GM12878 (cell line): Measurements from ENCODE around the gene EPGN. TPM values are rescaled to one million over a fixed set of nuclear protein-coding genes. Genes with fewer than 3 reads are reported as not detected.

Source experiments
- ATAC-seq: fragments of 200-7000 bp; cut with Tn5 transposase; 3 replicates; pipeline ENCODE4 v1.9.1; 2020; ENCODE audit warnings: mild to moderate bottlenecking, moderate library complexity
- BruUV-seq: library from RNA; stranded (reverse); fragments of 400-500 nt; replicated peaks from 2 replicates; lab custom pipeline; 2021; lab: Mats Ljungman, UMichigan
- CTCF ChIA-PET: fragments of 300-600 bp; sonication (Branson Sonifier 250); formaldehyde crosslinking; extraction: SDS; loops from one replicate; lab custom pipeline; 2021; ENCODE audit warnings: inconsistent platforms; lab: Yijun Ruan, JAX
- POLR2A ChIA-PET: fragments of 350-600 bp; formaldehyde crosslinking; extraction: SDS; loops from one replicate; lab custom pipeline; 2021; ENCODE audit warnings: inconsistent platforms; lab: Charles Lee
- RAD21 ChIA-PET: fragments of 300-600 bp; sonication (Branson Sonifier 250); formaldehyde crosslinking; loops from one replicate; lab custom pipeline; 2023; ENCODE audit warnings: antibody characterized with exemption; ENCODE audit not compliant: unreplicated experiment; lab: Charles Lee
- SMC1A ChIA-PET: fragments of 300-600 bp; sonication (Branson Sonifier 250); formaldehyde crosslinking; loops from one replicate; lab custom pipeline; 2023; ENCODE audit not compliant: unreplicated experiment, uncharacterized antibody; lab: Charles Lee
- DNase-seq: peaks from one replicate; pipeline ENCODE4 v3.0.0-alpha.2; 2011; ENCODE audit warnings: low read depth, low spot score
- FAIRE-seq: peaks from 3 replicates; lab custom pipeline; 2011; peaks lifted over from hg19 to GRCh38; lab: Jason Lieb, UNC
- H2AFZ ChIP-seq: 2 replicates; pipeline ENCODE4 v1.6.0; 2011; ENCODE audit warnings: low read depth, low read length, control low read depth; ENCODE audit not compliant: control insufficient read depth
- H3K27ac ChIP-seq: 2 replicates; pipeline ENCODE4 v1.5.1; 2011; ENCODE audit warnings: control low read depth; ENCODE audit not compliant: control insufficient read depth, insufficient read depth
- H3K27me3 ChIP-seq, 2 experiments: replicated peaks in 1 of 2; 2 replicates each; pipeline versions ENCODE4 v1.6.0 to v1.6.1; 2011; ENCODE audit warnings: low read length in 1 of 2; ENCODE audit not compliant: control insufficient read depth in 2 of 2, insufficient read depth in 2 of 2
- H3K36me3 ChIP-seq, 2 experiments: 2 replicates each; pipeline ENCODE4 v1.5.1; 2011; ENCODE audit warnings: low read length in 1 of 2; ENCODE audit not compliant: control insufficient read depth in 2 of 2, insufficient read depth in 2 of 2
- H3K4me1 ChIP-seq: 2 replicates; pipeline ENCODE4 v1.6.1; 2011; ENCODE audit warnings: mild to moderate bottlenecking, low read length, moderate library complexity, mixed read lengths; ENCODE audit not compliant: control insufficient read depth, insufficient read depth
- H3K4me2 ChIP-seq: 2 replicates; pipeline ENCODE4 v1.6.0; 2011; ENCODE audit warnings: control low read depth; ENCODE audit not compliant: control insufficient read depth, insufficient read depth
- H3K4me3 ChIP-seq: fragments of 200-600 bp; sonication (generic); 2 replicates; pipeline ENCODE4 v1.5.1; 2016
- H3K79me2 ChIP-seq: 2 replicates; pipeline ENCODE4 v1.6.0; 2011; ENCODE audit warnings: low read length; ENCODE audit not compliant: control insufficient read depth, insufficient read depth
- H3K9ac ChIP-seq: 2 replicates; pipeline ENCODE4 v1.8.0; 2011; ENCODE audit warnings: low read length, control low read depth, mixed read lengths; ENCODE audit not compliant: control insufficient read depth, insufficient read depth
- H3K9me3 ChIP-seq: replicated peaks from 3 replicates; pipeline ENCODE4 v1.5.1; 2011; ENCODE audit warnings: mild to moderate bottlenecking, low read length; ENCODE audit not compliant: control insufficient read depth, insufficient read depth
- H4K20me1 ChIP-seq: 2 replicates; pipeline ENCODE4 v1.6.0; 2011; ENCODE audit not compliant: control insufficient read depth, insufficient read depth
- BRCA1 ChIP-seq: IDR thresholded peaks from 2 replicates; pipeline ENCODE4 v1.6.1; 2011; ENCODE audit warnings: low read depth, low read length, improper control_type of control experiment
- CREM ChIP-seq: IDR thresholded peaks from 2 replicates; pipeline ENCODE4 v1.6.1; 2014; ENCODE audit warnings: antibody characterized with exemption, low read depth
- DPF2 ChIP-seq: fragments of 450-650 bp; IDR thresholded peaks from 2 replicates; pipeline ENCODE4 v1.6.1; 2017; ENCODE audit warnings: mild to moderate bottlenecking
- GABPA ChIP-seq: IDR thresholded peaks from 2 replicates; pipeline ENCODE4 v1.6.1; 2014; ENCODE audit warnings: antibody characterized with exemption, low read depth, mild to moderate bottlenecking, inconsistent platforms
- HDGF ChIP-seq: fragments of 450-650 bp; IDR thresholded peaks from 2 replicates; pipeline ENCODE4 v1.6.1; 2016; ENCODE audit warnings: antibody characterized with exemption
- TBL1XR1 ChIP-seq: IDR thresholded peaks from 2 replicates; pipeline ENCODE4 v1.6.1; 2012; ENCODE audit warnings: low read depth, low read length, improper control_type of control experiment
- ZNF207 ChIP-seq: fragments of 450-650 bp; IDR thresholded peaks from 2 replicates; pipeline ENCODE4 v1.6.1; 2014; ENCODE audit warnings: antibody characterized with exemption, mild to moderate bottlenecking, borderline replicate concordance
- ZZZ3 ChIP-seq: IDR thresholded peaks from 2 replicates; pipeline ENCODE4 v1.6.1; 2011; ENCODE audit warnings: low read depth; ENCODE audit not compliant: control insufficient read depth, insufficient read length
- WGBS: methylation state at CpG from one replicate; pipeline ENCODE4 v1.1.6; 2016; ENCODE audit warnings: low lambda C conversion rate; ENCODE audit not compliant: insufficient replicate concordance, insufficient coverage; ENCODE audit errors: missing lambda C conversion rate; 5-methylcytosine and 5-hydroxymethylcytosine counted together
- in situ Hi-C: fragments of 300-500 bp; cut with MboI; formaldehyde crosslinking; loops from 9 replicates; pipeline ENCODE4 v1.14.3; 2018; ENCODE audit warnings: mixed read lengths
- intact Hi-C: fragments of 100-400 bp; cut with micrococcal nuclease; formaldehyde crosslinking; loops from one replicate; pipeline ENCODE4 v1.14.2; 2022; ENCODE audit not compliant: unreplicated experiment
- polyA plus RNA-seq, 11 experiments: library from polyadenylated mRNA; depleted of rRNA in 4 of 11; unstranded in 6 of 11; stranded (reverse) in 5 of 11; fragments of >200 nt; fragmentation: Nextera tagmentation in 4 of 11; fragmentation: Illumina TruSeq in 1 of 11; extraction: Ambion mirVana in 4 of 11; extraction: Trizol in 1 of 11; gene quantifications; 1 replicate in 1 of 11; 2 replicates in 10 of 11; pipeline versions ENCODE4 v1.2.1 to v1.2.3, GENCODE V29; 2011 to 2016; ENCODE audit warnings: inconsistent platforms in 2 of 11, missing spikeins in 2 of 11, low read depth in 1 of 11
- total RNA-seq, 4 experiments: library from RNA; depleted of rRNA in 3 of 4; stranded (reverse); fragments of >200 nt in 3 of 4; fragmentation: Illumina TruSeq in 1 of 4; extraction: Trizol in 1 of 4; gene quantifications; 2 replicates each; pipeline versions ENCODE4 v1.2.1 to v1.2.3, GENCODE V29; 2013 to 2021
- TF ChIP-seq, protein P1 (sequence below): fragments of 450-650 bp; IDR thresholded peaks from 2 replicates; pipeline ENCODE4 v1.6.1; 2017; ENCODE audit warnings: antibody characterized with exemption, mild to moderate bottlenecking, moderate library complexity
- TF ChIP-seq, protein P2 (sequence below): IDR thresholded peaks from 2 replicates; pipeline ENCODE4 v1.6.1; 2012; ENCODE audit warnings: low read depth, low read length, improper control_type of control experiment
- TF ChIP-seq, protein P3 (sequence below): fragments of 450-650 bp; IDR thresholded peaks from 2 replicates; pipeline ENCODE4 v1.6.1; 2018; ENCODE audit warnings: mild to moderate bottlenecking, low read depth, moderate library complexity; ENCODE audit not compliant: partially characterized antibody
- TF ChIP-seq, protein P4 (sequence below): IDR thresholded peaks from 2 replicates; pipeline ENCODE4 v1.6.1; 2011; ENCODE audit warnings: borderline replicate concordance, low read depth, mild to moderate bottlenecking, moderate library complexity, mixed read lengths, low read length; ENCODE audit not compliant: insufficient read depth; ENCODE audit errors: extremely low read length
- TF ChIP-seq, protein P5 (sequence below): fragments of 450-650 bp; IDR thresholded peaks from 2 replicates; pipeline ENCODE4 v1.6.1; 2016; ENCODE audit warnings: mild to moderate bottlenecking
- TF ChIP-seq, protein P6 (sequence below): fragments of 450-650 bp; IDR thresholded peaks from 2 replicates; pipeline ENCODE4 v1.6.1; 2017; ENCODE audit warnings: mild to moderate bottlenecking

The EPGN gene
- total and polyA plus RNA-seq, 10 of the 15 experiments (the other 5 are each of a cell fraction or from before 2014, with no cell fraction given) = 0.06 to 0.54 (median 0.28) TPM; not detected in 6

DNA sequence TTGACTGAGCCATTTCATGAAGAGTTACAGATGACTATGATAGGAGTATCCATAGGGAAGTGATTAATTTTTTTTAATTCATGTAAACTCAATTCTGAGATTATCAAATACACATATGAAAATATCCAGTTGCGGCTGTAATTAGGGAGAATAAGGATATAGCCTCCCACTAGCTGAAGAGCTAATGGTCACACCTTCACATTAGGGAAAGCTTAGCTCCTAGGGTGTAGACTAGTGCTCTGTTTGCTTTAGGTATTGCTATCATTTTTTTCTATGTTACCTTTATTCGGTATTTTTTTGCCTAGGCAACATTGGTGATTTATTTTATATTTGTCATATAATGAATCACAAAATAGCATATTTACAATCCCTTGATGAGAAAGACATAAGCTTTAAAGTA lies 39.6 kb upstream of the EPGN start:
- intact Hi-C loops (no loop called here), in situ Hi-C loops (no loop called here)
- WGBS = 93% methylated on average over 2 of the region's 2 CpGs
- SMC1A ChIA-PET = interaction anchor here (0.6 to 3.1 kb wide), 2 partner anchors 11 to 763 kb away, joined by 3 to 7 read pairs; no protein-coding TSS in a partner anchor
- POLR2A ChIA-PET = no interaction called here
- Histone ChIP-seq H4K20me1 (no peaks in the 10 kb centered on the region), H3K9me3 (no peaks in the 10 kb centered on the region), H3K79me2 (no peaks in the 10 kb centered on the region), H3K27ac (no peak overlapping the region), H3K36me3 (no peaks in the 10 kb centered on the region), H3K9ac (no peak overlapping the region), H3K27me3 (no peaks in the 10 kb centered on the region), H3K4me1 (no peaks in the 10 kb centered on the region), H3K4me2 (no peak overlapping the region), H2AFZ (no peak overlapping the region), H3K4me3 (no peak overlapping the region)
- no TSS peak for BruUV-seq
- DNase-seq (no peak), ATAC-seq (no peak), FAIRE-seq (no peak)
- CTCF ChIA-PET = interaction anchor here (0.7 to 1.2 kb wide), 4 partner anchors 12 to 63 kb away, joined by 3 to 5 read pairs (median 4); no protein-coding TSS in a partner anchor
- RAD21 ChIA-PET = no interaction called here
- TF ChIP-seq CREM = no peak
- TF ChIP-seq GABPA = no peak
- TF ChIP-seq, protein P1, sequence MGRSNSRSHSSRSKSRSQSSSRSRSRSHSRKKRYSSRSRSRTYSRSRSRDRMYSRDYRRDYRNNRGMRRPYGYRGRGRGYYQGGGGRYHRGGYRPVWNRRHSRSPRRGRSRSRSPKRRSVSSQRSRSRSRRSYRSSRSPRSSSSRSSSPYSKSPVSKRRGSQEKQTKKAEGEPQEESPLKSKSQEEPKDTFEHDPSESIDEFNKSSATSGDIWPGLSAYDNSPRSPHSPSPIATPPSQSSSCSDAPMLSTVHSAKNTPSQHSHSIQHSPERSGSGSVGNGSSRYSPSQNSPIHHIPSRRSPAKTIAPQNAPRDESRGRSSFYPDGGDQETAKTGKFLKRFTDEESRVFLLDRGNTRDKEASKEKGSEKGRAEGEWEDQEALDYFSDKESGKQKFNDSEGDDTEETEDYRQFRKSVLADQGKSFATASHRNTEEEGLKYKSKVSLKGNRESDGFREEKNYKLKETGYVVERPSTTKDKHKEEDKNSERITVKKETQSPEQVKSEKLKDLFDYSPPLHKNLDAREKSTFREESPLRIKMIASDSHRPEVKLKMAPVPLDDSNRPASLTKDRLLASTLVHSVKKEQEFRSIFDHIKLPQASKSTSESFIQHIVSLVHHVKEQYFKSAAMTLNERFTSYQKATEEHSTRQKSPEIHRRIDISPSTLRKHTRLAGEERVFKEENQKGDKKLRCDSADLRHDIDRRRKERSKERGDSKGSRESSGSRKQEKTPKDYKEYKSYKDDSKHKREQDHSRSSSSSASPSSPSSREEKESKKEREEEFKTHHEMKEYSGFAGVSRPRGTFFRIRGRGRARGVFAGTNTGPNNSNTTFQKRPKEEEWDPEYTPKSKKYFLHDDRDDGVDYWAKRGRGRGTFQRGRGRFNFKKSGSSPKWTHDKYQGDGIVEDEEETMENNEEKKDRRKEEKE = no peak
- no peak for TF ChIP-seq HDGF
- TF ChIP-seq, protein P2, sequence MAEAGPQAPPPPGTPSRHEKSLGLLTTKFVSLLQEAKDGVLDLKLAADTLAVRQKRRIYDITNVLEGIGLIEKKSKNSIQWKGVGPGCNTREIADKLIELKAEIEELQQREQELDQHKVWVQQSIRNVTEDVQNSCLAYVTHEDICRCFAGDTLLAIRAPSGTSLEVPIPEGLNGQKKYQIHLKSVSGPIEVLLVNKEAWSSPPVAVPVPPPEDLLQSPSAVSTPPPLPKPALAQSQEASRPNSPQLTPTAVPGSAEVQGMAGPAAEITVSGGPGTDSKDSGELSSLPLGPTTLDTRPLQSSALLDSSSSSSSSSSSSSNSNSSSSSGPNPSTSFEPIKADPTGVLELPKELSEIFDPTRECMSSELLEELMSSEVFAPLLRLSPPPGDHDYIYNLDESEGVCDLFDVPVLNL = no peak
- no peak for TF ChIP-seq TBL1XR1
- TF ChIP-seq DPF2 = no peak
- TF ChIP-seq, protein P3, sequence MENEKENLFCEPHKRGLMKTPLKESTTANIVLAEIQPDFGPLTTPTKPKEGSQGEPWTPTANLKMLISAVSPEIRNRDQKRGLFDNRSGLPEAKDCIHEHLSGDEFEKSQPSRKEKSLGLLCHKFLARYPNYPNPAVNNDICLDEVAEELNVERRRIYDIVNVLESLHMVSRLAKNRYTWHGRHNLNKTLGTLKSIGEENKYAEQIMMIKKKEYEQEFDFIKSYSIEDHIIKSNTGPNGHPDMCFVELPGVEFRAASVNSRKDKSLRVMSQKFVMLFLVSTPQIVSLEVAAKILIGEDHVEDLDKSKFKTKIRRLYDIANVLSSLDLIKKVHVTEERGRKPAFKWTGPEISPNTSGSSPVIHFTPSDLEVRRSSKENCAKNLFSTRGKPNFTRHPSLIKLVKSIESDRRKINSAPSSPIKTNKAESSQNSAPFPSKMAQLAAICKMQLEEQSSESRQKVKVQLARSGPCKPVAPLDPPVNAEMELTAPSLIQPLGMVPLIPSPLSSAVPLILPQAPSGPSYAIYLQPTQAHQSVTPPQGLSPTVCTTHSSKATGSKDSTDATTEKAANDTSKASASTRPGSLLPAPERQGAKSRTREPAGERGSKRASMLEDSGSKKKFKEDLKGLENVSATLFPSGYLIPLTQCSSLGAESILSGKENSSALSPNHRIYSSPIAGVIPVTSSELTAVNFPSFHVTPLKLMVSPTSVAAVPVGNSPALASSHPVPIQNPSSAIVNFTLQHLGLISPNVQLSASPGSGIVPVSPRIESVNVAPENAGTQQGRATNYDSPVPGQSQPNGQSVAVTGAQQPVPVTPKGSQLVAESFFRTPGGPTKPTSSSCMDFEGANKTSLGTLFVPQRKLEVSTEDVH = no peak
- TF ChIP-seq, protein P4, sequence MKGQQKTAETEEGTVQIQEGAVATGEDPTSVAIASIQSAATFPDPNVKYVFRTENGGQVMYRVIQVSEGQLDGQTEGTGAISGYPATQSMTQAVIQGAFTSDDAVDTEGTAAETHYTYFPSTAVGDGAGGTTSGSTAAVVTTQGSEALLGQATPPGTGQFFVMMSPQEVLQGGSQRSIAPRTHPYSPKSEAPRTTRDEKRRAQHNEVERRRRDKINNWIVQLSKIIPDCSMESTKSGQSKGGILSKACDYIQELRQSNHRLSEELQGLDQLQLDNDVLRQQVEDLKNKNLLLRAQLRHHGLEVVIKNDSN = no peak
- no peak for TF ChIP-seq ZZZ3
- TF ChIP-seq BRCA1 = no peak
- TF ChIP-seq ZNF207 = no peak
- TF ChIP-seq, protein P5, sequence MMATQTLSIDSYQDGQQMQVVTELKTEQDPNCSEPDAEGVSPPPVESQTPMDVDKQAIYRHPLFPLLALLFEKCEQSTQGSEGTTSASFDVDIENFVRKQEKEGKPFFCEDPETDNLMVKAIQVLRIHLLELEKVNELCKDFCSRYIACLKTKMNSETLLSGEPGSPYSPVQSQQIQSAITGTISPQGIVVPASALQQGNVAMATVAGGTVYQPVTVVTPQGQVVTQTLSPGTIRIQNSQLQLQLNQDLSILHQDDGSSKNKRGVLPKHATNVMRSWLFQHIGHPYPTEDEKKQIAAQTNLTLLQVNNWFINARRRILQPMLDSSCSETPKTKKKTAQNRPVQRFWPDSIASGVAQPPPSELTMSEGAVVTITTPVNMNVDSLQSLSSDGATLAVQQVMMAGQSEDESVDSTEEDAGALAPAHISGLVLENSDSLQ = no peak
- TF ChIP-seq, protein P6, sequence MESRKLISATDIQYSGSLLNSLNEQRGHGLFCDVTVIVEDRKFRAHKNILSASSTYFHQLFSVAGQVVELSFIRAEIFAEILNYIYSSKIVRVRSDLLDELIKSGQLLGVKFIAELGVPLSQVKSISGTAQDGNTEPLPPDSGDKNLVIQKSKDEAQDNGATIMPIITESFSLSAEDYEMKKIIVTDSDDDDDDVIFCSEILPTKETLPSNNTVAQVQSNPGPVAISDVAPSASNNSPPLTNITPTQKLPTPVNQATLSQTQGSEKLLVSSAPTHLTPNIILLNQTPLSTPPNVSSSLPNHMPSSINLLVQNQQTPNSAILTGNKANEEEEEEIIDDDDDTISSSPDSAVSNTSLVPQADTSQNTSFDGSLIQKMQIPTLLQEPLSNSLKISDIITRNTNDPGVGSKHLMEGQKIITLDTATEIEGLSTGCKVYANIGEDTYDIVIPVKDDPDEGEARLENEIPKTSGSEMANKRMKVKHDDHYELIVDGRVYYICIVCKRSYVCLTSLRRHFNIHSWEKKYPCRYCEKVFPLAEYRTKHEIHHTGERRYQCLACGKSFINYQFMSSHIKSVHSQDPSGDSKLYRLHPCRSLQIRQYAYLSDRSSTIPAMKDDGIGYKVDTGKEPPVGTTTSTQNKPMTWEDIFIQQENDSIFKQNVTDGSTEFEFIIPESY = no peak
